IMR-90 (cell line): ENCODE results near the gene RIOX2.
A peak's percentile ranks its signal among the peaks of the same experiment; 100 is the strongest.

Source experiments
- BHLHE40 ChIP-seq: fragments of 150-350 bp; IDR thresholded peaks from 2 replicates; pipeline ENCODE4 v1.6.1; 2016; ENCODE audit warnings: mild to moderate bottlenecking, low read depth, low read length
- FOS ChIP-seq: fragments of 150-350 bp; IDR thresholded peaks from 2 replicates; pipeline ENCODE4 v1.6.1; 2016; ENCODE audit warnings: low read depth, low read length
- USF2 ChIP-seq: fragments of 150-350 bp; IDR thresholded peaks from 2 replicates; pipeline ENCODE4 v1.6.1; 2017; ENCODE audit warnings: mild to moderate bottlenecking, antibody characterized with exemption, low read length, low read depth
- TF ChIP-seq, protein P1 (sequence below): conservative IDR thresholded peaks from 2 replicates; pipeline ENCODE4 v1.5.1; 2012; ENCODE audit warnings: mild to moderate bottlenecking, low read depth, low read length, improper control_type of control experiment

- TF ChIP-seq BHLHE40 (no peak), USF2 (no peak), FOS (no peak)
- TF ChIP-seq, protein P1, sequence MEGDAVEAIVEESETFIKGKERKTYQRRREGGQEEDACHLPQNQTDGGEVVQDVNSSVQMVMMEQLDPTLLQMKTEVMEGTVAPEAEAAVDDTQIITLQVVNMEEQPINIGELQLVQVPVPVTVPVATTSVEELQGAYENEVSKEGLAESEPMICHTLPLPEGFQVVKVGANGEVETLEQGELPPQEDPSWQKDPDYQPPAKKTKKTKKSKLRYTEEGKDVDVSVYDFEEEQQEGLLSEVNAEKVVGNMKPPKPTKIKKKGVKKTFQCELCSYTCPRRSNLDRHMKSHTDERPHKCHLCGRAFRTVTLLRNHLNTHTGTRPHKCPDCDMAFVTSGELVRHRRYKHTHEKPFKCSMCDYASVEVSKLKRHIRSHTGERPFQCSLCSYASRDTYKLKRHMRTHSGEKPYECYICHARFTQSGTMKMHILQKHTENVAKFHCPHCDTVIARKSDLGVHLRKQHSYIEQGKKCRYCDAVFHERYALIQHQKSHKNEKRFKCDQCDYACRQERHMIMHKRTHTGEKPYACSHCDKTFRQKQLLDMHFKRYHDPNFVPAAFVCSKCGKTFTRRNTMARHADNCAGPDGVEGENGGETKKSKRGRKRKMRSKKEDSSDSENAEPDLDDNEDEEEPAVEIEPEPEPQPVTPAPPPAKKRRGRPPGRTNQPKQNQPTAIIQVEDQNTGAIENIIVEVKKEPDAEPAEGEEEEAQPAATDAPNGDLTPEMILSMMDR, result peak; percentile 22; the same call in 1 of the 2 replicates
Measured at GRCh38 chr3:97975466-97975865, 3.2 kb upstream of the RIOX2 start.
